ENCODE measurements around the gene ZMYM1.
A peak's percentile ranks its signal among the peaks of the same experiment; 100 is the strongest.
"Not testable (repeated sequence)": the region's sequence is repeated elsewhere in the genome, so short reads cannot be mapped to it uniquely, and the experiment has no call there.

ZMYM1 gene

GRCh38 chr1:35079003-35079930, at the start of gene ZMYM1:
Gene ZMYM1 (plus strand): TSS chr1:35079385. CDS start chr1:35093988, 14,603 bp downstream.
- peak; percentile 83 for DNase-seq

DNA sequence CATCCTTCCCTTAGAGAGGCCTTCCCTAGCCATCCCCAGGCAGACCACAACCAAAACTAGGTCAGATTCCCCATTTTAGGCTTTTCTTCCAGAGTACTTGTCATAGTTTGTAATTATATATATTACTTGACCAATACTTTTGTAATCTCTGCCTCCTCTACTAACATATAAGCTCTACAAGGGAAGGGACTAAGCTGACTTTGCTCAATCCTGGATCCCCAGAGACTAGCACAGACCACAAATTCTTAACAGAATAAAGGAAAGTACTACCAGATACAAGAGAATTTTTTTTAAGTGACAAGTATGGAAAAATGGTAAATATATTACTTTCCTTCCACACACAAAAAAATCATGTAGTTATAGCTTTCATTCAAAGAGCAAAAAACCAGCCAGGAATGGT, 49.4 kb upstream of the ZMYM1 start:
- DNase-seq = no peak

- no peak for DNase-seq
Observed at GRCh38 chr1:35030338-35030737, 48.8 kb upstream of the ZMYM1 start.

DNA sequence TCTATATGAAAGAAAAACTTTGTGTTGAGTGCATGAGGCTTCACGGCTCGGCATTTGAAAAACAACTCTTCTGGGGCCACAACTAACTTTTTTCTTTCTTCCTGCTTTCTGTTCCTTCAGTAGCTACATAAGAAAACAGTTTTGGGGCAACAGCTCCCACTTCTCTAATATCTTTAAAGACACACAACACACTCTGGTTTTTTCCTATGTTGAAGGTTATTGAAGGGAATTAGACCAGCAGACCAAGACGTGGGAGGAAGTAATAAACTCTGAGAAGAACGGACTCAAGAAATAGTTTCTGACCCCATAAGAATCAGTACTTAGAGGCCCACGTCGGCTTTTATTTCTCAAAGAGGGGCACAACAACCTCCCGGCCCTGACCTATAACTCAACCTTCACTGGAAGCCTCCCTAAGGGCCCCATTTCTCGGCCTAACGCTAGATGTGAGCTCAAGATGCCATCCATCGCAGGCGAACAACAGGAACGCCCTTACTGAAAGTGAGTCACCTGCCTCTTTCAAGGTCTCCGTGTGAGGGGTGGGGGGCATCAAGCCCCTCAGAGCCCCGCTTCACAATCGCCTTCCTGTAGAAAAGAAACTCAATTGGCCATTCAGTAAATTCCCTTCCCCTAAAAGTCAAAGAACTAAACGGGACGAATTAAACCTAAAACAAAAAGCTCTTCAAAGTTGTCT, 48.3 kb upstream of the ZMYM1 start:
- DNase-seq = peak; percentile 49

DNA sequence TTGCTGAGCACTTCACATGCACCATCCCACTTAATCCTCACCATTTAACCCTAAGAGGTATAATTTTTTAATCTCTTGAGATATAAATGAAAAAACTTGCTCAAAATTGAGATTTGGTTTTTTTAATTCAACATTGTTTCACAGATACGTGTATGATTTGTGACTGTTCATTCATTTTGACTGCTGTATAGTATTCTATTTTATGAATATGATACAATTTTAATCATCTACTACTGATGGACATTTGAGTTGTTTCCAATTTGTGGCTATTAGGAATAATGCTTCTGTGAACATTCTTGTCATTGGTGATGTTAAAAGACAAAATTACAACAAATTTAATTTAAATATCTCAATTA, 46.8 kb upstream of the ZMYM1 start:
- no peak for DNase-seq

- no peak for DNase-seq
Observed at GRCh38 chr1:35033346-35033745, 45.8 kb upstream of the ZMYM1 start.

- DNase-seq = no peak
Observed at GRCh38 chr1:35036621-35037020, 42.6 kb upstream of the ZMYM1 start.

GRCh38 chr1:35037206-35037605, 42.0 kb upstream of the ZMYM1 start:
- DNase-seq = no peak

GRCh38 chr1:35038723-35039122, 40.5 kb upstream of the ZMYM1 start:
- no peak for DNase-seq

DNA sequence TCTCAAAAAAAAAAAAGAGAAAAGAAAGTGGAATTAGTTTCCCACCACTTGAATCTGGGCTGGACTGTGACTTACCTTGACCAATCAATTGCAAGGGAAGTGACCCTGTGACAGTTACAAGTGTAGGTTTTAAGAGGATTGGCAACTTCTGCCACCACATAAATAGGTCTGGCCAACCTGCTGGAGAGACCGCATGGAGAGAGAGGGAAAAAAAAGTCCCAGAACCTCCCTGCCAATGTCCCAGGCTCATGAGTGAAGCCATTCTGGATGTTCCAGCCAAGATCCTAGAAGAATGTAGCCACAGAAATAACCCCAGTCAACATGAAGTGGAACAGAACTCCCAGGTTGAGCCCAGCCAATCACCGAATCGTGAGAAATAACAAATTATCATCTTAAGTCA, 35.7 kb upstream of the ZMYM1 start:
- DNase-seq = no peak

DNA sequence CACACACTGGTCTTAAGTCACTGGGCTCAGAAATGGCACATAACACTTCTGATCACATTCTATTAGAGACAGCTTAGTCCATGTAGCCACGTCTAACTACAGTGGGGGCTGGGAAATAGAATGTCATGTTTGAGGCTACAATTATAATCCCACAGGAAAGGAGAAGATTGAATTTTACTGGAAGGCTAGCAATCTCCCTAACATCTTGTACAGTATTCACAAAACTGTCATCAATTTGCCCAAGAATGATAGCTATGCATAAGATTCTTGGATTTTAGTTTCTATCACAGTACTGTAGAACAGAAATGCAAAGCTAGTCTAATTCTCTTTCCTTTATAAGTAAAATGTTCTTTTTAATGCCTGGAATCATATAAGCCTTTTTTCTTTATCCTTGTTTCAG, 34.8 kb upstream of the ZMYM1 start:
- DNase-seq = no peak

- DNase-seq = no peak
Observed at GRCh38 chr1:35046730-35047129, 32.5 kb upstream of the ZMYM1 start.

DNA sequence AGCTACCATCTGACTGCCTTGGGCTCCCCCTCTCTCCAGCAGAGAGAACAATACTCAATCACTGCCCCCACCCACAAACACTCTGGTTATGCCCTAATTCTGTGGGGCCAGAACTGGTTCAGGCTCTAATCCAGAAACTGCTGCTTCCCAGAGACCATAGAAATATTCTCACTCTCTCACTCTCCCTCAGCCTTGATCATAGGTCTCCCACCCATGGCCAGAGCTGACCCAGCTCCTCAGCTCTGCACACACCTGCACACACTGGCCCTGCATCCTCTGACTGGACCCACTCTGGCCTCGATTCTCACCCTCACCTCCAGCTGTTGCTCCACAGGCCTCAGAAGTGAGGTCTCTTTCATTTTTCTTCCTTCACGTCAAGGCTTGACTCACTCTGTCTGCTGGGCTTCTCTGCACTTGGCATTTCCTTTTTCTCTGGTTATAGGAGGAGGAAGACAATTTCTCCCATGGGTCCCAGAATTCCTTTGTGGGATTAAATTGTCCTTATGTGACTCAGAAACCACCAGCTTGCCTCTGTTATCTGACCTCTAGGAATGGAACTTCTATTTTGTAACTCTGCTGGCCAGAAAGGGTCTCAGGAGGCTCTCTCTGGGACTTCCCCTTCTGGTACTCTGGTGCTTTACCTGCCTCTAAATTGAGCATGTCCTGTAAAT, 31.9 kb upstream of the ZMYM1 start:
- DNase-seq = no peak

- no peak for DNase-seq
Observed at GRCh38 chr1:35049116-35049515, 30.1 kb upstream of the ZMYM1 start.

DNA sequence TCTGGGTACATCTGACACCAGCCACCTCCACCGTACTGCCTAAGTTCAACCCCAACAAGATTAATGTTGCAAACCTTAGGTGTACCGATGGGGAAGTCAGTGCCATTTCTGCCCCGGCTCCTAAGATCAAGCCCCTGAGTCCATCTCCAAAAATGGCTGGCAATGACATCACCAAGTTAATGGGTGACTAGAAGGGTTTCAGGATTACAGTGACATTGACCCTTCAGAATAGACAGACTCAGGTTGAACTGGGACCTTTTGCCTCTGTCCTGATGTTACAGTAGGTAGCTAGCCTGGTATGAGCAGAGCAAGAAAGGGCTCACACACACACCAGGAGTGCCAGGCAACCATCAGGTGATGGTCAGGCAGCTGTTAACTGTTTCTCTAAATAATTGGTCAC, 25.8 kb upstream of the ZMYM1 start:
- no peak for DNase-seq

GRCh38 chr1:35054282-35054681, 24.9 kb upstream of the ZMYM1 start:
- not testable (repeated sequence) for DNase-seq

GRCh38 chr1:35058321-35058720, 20.9 kb upstream of the ZMYM1 start:
- DNase-seq = not testable (repeated sequence)

GRCh38 chr1:35058988-35059387, 20.2 kb upstream of the ZMYM1 start:
- DNase-seq = no peak

- DNase-seq = no peak
Observed at GRCh38 chr1:35062518-35063196, 16.5 kb upstream of the ZMYM1 start.

GRCh38 chr1:35064265-35064664, 14.9 kb upstream of the ZMYM1 start:
- DNase-seq = no peak

DNA sequence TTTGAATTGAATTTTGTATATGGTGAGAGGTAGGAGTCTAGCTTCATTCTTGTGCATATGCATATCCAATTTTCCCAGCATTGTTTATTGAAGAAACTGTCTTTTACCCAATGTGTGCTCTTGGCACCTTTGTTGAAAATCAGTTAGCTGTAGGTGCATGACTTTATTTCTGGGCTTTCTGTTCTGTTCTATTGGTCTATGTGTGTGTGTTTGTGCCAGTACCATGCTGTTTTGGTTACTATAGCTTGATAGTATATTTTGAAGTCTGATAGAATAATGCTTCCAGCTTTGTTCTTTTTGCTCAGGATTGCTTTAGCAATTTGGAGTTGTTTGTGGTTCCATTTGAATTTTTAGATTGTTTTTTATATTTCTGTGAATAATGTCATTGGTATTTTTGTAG, 9.4 kb upstream of the ZMYM1 start:
- DNase-seq = no peak

GRCh38 chr1:35073265-35073811, 5.8 kb upstream of the ZMYM1 start:
- DNase-seq = no peak

- not testable (repeated sequence) for DNase-seq
Observed at GRCh38 chr1:35076426-35076825, 2.8 kb upstream of the ZMYM1 start.

All from CD4-positive, alpha-beta T cell treated with Interleukin-4 for 4 hours (primary cell).